Panc1 (cell line): ENCODE data around the gene STK39. TPM values are rescaled to one million over a fixed set of nuclear protein-coding genes. Genes with fewer than 3 reads are reported as not detected.

ENCODE experiments used
- ATAC-seq: fragments of 200-7000 bp; cut with Tn5 transposase; 2 replicates; pipeline ENCODE4 v1.9.1; 2020; ENCODE audit warnings: mild to moderate bottlenecking, moderate library complexity
- BruUV-seq: library from RNA; stranded (reverse); fragments of 400-500 nt; replicated peaks from 2 replicates; lab custom pipeline; 2021; lab: Mats Ljungman, UMichigan
- CTCF ChIA-PET: fragments of 300-600 bp; sonication (Branson Sonifier 250); formaldehyde crosslinking; loops from one replicate; lab custom pipeline; 2022; ENCODE audit warnings: antibody characterized with exemption; lab: Charles Lee
- POLR2A ChIA-PET: fragments of 300-600 bp; sonication (Branson Sonifier 250); formaldehyde crosslinking; loops from one replicate; lab custom pipeline; 2022; ENCODE audit warnings: antibody characterized with exemption; lab: Charles Lee
- DNase-seq: peaks from one replicate; pipeline ENCODE4 v3.0.0-alpha.2; 2010; ENCODE audit warnings: low read depth, low spot score
- H3K27ac ChIP-seq: 2 replicates; pipeline ENCODE4 v1.5.1; 2011; ENCODE audit warnings: mild to moderate bottlenecking, low read length, inconsistent platforms
- H3K27me3 ChIP-seq: fragments of 200-500 bp; sonication (Bioruptor generic); 2 replicates; pipeline ENCODE4 v1.6.0; 2014; ENCODE audit warnings: low read length, inconsistent platforms; ENCODE audit not compliant: control insufficient read depth, insufficient read depth
- H3K36me3 ChIP-seq: fragments of 200-500 bp; sonication (Bioruptor generic); 2 replicates; pipeline ENCODE4 v1.5.1; 2014; ENCODE audit warnings: inconsistent platforms, mild to moderate bottlenecking, low read length, moderate library complexity; ENCODE audit not compliant: control insufficient read depth, insufficient read depth
- H3K4me1 ChIP-seq: 2 replicates; pipeline ENCODE4 v1.5.1; 2011; ENCODE audit warnings: inconsistent platforms, mild to moderate bottlenecking, low read length, moderate library complexity; ENCODE audit not compliant: control insufficient read depth, insufficient read depth
- H3K4me3 ChIP-seq, 2 experiments: 2 replicates each; pipeline ENCODE4 v1.5.1; 2011 to 2012; ENCODE audit warnings: low read depth in 2 of 2, low read length in 2 of 2, mild to moderate bottlenecking in 2 of 2, inconsistent platforms in 1 of 2, moderate library complexity in 1 of 2
- H3K9me3 ChIP-seq: fragments of 200-500 bp; sonication (Bioruptor generic); 2 replicates; pipeline ENCODE4 v1.5.1; 2014; ENCODE audit warnings: low read depth, mild to moderate bottlenecking, inconsistent platforms, low read length, moderate library complexity; ENCODE audit not compliant: control insufficient read depth, insufficient read depth
- CTCF ChIP-seq: fragments of 450-650 bp; IDR thresholded peaks from 2 replicates; pipeline ENCODE4 v1.5.1; 2017; ENCODE audit warnings: mild to moderate bottlenecking
- POLR2AphosphoS5 ChIP-seq: IDR thresholded peaks from 2 replicates; pipeline ENCODE4 v1.6.1; 2012; ENCODE audit warnings: mild to moderate bottlenecking, low read depth, low read length, moderate library complexity
- REST ChIP-seq, 2 experiments: IDR thresholded peaks; 2 replicates each; pipeline ENCODE4 v1.6.1; 2011 to 2012; ENCODE audit warnings: low read depth in 2 of 2, control low read depth in 1 of 2, low read length in 1 of 2, mild to moderate bottlenecking in 1 of 2, moderate library complexity in 1 of 2; ENCODE audit not compliant: insufficient read depth in 1 of 2
- SIN3A ChIP-seq: IDR thresholded peaks from 2 replicates; pipeline ENCODE4 v1.6.1; 2012; ENCODE audit warnings: low read depth, mild to moderate bottlenecking, low read length, moderate library complexity, borderline replicate concordance; ENCODE audit not compliant: insufficient read depth
- TCF7L2 ChIP-seq: IDR thresholded peaks from 2 replicates; pipeline ENCODE4 v1.6.1; 2011; ENCODE audit warnings: mild to moderate bottlenecking, low read depth, low read length, inconsistent platforms
- in situ Hi-C: cut with HindIII; loops from 2 replicates; pipeline ENCODE4 v1.10.0; 2016; ENCODE audit warnings: low sequenced_read_pairs, low pct_unique_long_range_greater_than_20kb
- intact Hi-C: fragments of 100-400 bp; cut with micrococcal nuclease; formaldehyde crosslinking; loops from one replicate; pipeline ENCODE4 v1.10.0; 2022; ENCODE audit not compliant: unreplicated experiment
- total RNA-seq: library from RNA; stranded (reverse); gene quantifications from one replicate; pipeline ENCODE4 v1.2.1, GENCODE V29; 2021; ENCODE audit not compliant: unreplicated experiment

Gene STK39
- total RNA-seq, 1 experiment from 2014 or later = 14.0 TPM

- Histone ChIP-seq H3K36me3 (no peaks in the 10 kb centered on the region), H3K27ac (no peak overlapping the region), H3K4me3 (no peak overlapping the region), H3K4me1 (no peaks in the 10 kb centered on the region), H3K27me3 (no peaks in the 10 kb centered on the region), H3K9me3 (no peaks in the 10 kb centered on the region)
- CTCF ChIA-PET = no interaction called here
- in situ Hi-C loops (no loop called here), intact Hi-C loops (no loop called here)
- ATAC-seq (no peak), DNase-seq (no peak)
- BruUV-seq = no TSS peak
- no peak for TF ChIP-seq TCF7L2
- no peak for TF ChIP-seq REST (IDR thresholded peaks at IDR 0.05; ENCODE audit: insufficient read depth in 1 of 2, low read depth in 2 of 2, low read length in 1 of 2)
- TF ChIP-seq CTCF = no peak
- no peak for TF ChIP-seq SIN3A
- no peak for TF ChIP-seq POLR2AphosphoS5
- POLR2A ChIA-PET = no interaction called here
Observed at GRCh38 chr2:168089200-168089599, 158.2 kb downstream of the STK39 start.

- no peak for ATAC-seq
- ChIA-PET CTCF (interaction anchor here (0.6 kb wide), 1 partner anchor 1312 kb away, joined by 6 read pairs; no protein-coding TSS in a partner anchor), POLR2A (no interaction called here)
- H3K27me3 ChIP-seq = no peaks in the 10 kb centered on the region
- no peak for DNase-seq
- H3K4me1 ChIP-seq = no peaks in the 10 kb centered on the region
- in situ Hi-C loops = no loop called here
- intact Hi-C loops = no loop called here
- H3K27ac ChIP-seq = no peak overlapping the region
- H3K9me3 ChIP-seq = no peaks in the 10 kb centered on the region
- no peaks in the 10 kb centered on the region for H3K36me3 ChIP-seq
- H3K4me3 ChIP-seq = no peak overlapping the region
- no peak for TF ChIP-seq REST (IDR thresholded peaks at IDR 0.05; ENCODE audit: insufficient read depth in 1 of 2, low read depth in 2 of 2, low read length in 1 of 2)
- no peak for TF ChIP-seq POLR2AphosphoS5
- TF ChIP-seq SIN3A = no peak
- no peak for TF ChIP-seq TCF7L2
- TF ChIP-seq CTCF = no peak
- no TSS peak for BruUV-seq
Observed at GRCh38 chr2:168087401-168087800, 160.0 kb downstream of the STK39 start.
